ENCODE data around the gene DMRT3.

DMRT3 gene

DNA sequence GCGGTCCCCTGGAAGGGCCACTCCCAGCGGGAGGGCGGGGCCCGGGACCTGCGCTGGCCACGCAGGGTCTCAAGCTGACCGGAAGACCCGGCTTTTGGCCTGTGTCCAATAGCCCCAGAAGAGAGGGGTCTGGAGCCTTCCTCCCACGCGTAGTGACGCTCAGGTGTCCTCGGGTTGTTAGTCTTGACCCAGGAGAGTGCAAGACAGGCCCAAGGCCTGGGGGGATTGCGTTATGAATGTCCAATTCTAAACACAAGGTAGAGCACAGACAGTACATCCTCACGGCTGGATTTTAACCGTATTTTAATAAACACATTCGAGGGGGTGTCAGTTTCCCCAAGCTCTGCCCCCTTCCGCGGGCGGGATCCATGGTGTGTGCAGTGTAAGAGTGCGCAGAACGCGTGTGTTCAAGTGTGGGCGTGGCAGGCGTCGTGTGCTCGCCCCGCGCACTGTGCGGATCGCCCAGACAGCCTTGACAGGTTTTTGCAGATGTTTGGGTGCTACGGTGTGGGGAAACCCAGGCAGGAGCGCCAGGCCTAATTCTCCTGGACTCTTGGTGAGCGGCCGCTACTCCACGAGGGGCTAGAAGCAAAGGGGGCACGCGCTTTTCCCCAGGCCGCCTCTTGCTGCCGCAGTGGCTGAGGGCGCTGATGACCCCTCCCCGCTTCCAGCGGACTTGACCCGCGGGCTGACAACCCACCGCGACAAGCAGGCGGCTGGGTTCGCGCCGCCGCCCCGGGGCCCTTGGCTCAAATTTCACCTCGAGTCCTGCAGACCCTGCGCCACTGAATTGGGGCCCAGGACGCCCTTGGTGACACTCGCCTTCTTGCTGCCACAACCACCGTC lies 6.1 kb upstream of the DMRT3 start:
- H3K4me3 ChIP-seq (ENCODE audit: low read depth, low read length), result no peak overlapping the region

DNA sequence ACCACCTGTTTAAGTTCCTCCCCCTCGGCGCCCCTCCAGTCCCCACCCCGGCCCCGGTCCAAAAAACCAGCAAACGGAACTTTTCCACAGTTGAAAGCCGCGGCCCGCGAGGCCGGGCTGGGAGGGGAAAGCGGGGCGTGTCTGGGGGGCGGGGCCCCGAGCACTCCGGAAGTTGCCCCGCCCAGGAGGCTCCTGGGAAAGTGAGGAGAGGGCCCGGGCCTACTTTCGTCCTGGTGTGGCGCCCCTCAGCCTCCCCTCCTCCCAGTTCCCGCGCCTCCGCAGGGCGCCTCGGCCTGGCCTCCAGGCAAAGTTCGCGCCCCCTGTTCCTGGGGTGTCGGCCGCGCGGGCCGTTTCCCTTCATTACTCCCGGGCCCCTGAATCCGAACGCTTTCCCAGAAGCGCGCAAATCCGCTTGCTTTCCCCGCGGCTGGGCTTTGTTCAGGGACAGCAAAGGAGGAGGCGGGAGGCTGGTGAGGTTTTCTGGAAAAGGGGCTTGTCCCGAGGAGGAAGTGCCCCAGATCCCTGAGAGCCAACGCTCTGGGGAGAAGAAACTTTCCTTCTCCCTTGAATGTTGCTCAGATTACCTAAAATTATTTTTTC lies 4.5 kb upstream of the DMRT3 start:
- peak overlapping the region; percentile 43 for H3K4me3 ChIP-seq (ENCODE audit: low read depth, low read length)

DNA sequence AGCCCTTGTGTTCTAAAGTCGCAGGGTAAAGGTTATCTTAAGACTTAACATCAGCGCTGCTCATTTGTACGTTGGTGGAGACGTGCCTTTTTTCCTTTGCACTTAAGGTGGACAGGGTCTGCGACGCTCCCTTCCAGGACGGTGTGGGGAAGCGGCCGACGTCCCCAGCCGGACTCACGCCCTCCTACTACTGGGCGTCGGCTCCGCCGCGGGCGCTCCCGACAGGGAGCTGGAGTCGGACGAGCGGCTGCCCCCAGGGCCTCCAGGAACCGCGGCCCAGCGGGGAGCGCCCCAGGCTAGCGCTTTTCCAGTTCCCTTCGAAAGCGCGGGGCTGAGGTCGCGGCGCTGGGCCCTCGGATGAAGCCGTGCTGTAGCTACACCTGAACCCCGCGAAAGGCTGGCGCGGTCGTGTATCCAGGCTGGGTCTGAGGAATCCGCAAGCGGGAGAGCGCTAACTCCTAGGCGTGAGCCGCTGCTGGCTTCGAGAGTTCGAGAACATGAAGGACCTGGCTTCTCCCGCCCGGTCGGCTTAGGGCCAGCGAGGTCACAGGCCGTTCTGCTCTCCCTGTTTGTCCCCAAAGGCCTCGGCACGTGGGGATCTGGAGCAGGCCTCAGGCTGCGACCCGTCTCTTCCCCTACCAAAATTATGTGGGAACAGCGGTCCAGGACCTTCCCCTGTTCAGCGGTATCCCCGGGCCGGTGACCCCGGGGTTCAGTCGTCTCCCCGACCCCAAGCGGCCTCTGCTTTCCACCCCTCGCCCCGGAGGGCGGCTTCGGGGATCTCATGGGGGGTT lies 3.8 kb upstream of the DMRT3 start:
- H3K4me3 ChIP-seq (ENCODE audit: low read depth, low read length), result peak overlapping the region; percentile 43

DNA sequence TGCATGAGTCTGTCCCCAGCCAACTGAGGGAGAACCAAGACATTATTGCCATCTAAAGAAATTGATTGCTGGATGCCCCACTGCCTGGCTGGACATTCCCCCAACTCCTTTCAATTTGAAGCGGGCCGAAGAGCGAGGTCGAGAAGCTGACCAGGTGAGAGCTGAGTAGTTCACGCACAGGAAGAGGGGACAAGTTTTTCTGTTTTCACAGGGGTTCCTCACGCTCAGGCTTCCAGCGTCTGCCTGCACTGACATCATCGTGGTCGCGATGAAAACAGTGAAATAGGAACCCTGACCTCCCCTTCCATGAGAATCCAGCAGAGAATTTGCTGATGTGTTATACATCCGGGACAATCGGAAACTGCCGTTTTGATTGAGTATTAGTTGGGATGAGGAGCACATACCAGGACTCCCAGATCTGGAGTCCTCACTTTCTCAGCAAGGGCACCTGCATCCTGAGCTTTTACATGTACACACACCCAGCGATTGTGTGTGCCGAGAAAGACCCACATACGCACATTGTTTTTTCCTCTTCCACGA lies 3.1 kb upstream of the DMRT3 start:
- H3K4me3 ChIP-seq (ENCODE audit: low read depth, low read length), result no peak overlapping the region

DNA sequence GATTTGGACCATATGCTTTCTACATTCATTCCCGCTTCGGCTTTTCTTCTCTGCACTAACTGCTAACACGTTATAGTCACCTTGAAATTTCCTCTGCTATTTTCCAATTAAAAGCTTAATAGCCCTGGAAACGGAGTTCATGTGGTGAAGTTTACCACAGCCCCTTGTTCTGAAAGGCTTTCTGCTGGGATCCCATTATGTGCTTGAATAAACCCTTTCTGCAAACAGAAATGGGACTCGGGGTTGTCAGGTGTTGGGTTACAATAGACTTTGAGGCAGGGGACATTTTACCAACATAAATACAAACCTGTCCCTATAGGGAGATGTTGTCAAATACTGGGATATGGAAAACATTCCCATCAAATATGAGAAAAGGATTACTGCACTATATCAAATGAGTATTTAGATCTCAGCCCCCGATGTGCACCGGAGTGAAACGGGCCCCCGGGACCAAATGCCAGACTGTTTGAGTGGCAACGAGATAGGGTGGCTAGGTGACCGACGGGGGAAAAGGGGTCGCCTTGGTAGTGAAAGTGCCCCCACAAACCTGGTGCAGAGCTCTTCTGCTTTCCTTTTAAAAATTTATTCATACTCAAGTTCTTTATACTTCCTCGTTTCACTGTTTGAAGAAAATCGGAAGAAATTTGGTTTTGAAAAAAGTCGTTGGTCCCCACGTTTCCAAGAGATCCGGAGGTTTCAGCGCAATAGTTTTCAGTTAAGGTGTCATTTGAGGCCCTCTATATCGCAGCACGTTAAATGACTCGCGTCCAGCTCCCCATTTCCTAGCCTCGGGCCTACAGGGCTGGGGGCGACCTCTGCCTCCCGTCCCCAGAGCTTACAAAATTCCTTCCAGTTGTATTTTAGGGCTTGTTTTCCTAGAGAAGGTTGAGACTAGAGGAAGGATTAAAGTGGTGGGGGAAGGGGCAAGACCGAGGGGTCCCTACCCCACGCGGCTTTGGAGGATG lies 2.1 kb upstream of the DMRT3 start:
- no peak overlapping the region for H3K4me3 ChIP-seq (ENCODE audit: low read depth, low read length)

DNA sequence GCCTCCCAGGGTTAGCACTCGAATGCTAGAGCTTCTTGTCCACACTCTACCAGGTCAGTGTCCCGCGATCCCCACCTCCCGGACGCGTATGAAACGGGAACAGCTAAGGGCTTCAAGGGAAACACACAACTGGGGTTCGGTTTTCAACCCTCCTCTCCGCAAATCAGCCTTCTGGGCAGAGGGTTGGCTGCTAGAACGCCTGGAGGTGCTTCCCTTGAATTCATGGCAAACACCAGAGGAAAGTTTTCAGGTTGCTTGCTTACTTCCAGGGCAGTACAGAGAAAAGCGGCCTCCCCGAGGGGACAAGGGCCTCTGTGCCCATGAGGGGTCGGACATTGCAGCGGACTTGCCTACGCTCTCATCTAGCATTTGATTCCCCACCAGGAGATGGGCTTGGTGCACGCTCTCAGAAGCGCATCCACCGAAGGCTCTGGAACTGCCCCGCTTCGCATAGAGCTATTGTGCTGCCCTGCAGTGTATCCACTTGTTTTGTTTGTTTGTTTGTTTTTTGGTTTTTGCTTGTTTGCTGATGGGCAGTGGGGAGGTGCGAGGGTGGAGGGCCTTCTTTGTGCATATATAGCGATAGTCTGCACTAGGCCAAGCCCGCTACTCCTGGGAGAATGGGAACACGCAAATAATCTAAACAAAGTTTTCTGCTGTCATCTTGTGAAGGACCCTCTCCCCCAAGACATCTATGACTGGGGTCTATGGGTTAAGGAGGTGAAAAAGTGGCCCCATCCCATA lies 1.3 kb upstream of the DMRT3 start:
- no peak overlapping the region for H3K4me3 ChIP-seq (ENCODE audit: low read depth, low read length)

DNA sequence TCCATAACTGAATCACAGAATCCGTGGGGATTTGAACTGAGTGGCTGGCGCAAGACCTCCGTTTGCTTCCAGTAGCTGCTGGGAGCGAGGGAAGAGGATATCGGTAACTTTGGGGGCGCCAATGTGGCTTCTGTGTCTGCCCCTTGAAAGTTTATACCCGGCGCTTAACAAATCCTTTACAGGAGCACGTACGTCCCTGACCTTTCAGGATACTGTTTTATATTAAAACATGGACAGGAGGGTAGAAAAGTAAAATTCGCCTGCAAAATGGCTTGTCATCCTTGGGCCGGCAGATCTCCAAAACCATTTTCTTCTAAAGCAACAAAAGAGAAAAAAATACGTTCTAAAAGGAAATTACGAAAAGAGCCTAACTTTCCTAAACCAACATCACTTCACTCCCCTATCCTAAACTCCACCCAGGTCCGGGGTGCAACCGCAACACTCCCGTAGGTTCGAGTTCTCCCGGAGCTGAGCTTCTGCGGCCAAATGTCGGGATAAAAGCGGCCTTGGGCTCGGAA lies 656 bp upstream of the DMRT3 start:
- H3K4me3 ChIP-seq (ENCODE audit: low read depth, low read length), result peak overlapping the region; percentile 21

DNA sequence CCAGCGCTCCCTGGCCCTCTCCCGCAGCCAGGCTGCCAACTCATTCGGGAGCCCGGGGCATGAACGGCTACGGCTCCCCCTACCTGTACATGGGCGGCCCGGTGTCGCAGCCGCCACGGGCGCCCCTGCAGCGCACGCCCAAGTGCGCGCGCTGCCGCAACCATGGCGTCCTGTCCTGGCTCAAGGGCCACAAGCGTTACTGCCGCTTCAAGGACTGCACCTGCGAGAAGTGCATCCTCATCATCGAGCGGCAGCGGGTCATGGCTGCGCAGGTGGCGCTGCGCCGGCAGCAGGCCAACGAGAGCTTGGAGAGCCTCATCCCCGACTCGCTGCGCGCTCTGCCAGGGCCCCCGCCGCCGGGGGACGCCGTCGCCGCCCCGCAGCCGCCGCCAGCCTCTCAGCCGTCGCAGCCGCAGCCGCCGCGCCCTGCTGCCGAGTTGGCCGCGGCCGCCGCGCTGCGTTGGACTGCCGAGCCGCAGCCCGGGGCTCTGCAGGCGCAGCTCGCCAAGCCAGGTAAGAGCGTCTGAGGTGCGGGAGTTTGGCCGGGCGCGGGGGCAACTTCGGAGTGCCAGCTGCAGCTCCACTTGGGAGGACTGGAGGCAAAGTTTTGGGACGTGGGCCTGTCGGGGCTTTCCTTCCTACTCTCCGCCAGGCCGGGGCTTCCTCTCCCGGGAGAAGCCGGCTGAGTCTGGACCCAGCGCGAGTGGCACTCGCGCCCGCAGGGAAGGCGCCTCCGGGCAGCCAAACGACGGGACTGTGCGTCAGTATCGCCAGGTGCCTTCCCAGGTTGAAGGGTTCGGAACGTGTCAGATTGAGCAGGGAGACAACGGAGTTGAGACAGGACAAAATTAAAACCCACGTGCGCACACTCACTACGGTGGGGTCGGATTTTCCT lies 735 bp downstream of the DMRT3 start:
- peak overlapping the region; percentile 33 for H3K4me3 ChIP-seq (ENCODE audit: low read depth, low read length)

DNA sequence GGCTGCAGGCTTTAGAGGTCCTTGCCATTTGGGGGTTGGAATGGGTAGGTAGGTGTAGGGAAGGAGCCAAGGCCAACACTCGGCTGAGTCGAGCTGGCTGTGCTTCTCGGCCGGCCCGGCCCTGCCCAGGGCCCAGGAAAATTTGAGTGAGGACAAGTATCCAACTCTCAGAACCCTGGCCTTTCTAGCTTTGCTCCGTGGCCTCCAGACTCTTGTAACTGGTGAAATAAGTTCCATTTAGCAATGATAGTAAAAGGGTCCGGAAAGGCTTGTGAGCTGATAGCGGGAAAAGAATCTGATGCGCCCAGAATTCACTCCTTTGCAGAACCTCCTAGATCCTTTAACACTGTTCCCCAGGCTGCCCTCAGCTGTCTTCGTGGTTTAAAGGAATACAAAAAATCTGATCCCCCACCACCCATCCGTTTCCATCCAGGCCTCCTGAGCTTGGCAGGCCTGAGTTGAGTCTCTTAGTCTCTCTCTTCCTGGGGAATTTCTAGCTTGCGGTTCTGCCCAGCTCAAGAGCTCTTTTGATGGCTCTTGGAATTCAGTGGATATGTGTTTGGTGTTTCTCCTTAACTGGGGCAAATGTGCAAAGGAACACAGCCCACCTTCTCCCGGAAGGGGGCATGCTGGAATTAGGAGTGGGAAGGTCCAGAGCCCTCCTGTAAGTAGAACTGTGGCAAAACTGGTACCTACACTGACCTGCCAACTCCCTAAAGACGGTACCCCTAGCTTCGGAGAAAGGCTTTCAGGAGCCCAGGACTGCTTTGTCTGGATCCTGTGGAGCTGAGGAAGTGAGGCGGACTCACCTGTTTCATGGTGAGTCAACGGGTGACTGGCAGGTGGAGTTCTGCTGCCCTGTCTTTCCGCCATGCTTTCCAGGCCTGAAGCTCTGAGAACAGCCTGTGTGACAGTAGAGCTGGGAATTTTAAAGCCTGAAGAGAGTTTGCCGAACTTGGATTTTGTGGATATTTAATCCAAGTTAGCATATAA lies 1.7 kb downstream of the DMRT3 start:
- H3K4me3 ChIP-seq (ENCODE audit: low read depth, low read length), result no peak overlapping the region

DNA sequence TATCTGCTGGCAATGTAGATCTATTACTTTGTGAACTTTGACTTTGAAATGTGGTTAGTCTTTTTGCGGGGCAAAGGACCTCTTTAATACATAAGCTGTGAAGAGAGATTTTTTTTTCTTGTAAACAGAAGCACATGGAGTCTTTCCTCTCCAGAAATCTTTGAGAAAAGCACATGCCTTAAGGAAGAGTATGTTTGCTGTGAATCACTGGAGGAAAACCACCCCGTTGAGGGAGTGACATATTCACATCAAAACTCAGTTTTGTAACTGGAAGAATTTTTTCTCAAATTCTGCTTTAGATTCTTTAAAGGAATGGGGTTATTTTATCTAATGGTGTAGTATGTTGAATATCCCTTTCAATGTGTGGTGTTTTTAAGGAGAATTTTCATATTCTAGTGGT lies 3.5 kb downstream of the DMRT3 start:
- H3K4me3 ChIP-seq (ENCODE audit: low read depth, low read length), result no peak overlapping the region

DNA sequence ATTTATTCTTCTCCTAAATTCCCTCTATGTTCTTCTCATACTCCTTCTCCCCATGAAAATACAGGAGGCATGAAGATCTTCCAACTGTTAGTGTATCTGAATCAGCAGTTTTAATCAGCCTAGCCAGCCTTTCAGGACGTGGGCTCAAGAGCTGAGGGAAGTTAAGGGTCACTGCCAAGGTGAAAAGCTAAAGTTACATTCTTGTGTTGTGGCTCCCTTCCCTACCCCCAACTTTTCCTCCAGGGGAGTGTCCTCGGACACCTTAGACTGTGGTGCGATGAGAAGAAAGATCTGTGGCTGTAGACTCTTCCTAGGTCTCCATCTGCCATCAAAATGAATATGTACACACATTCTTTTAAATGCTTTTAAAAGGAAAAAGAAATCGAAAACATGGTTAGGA lies 4.2 kb downstream of the DMRT3 start:
- H3K4me3 ChIP-seq (ENCODE audit: low read depth, low read length), result no peak overlapping the region

DNA sequence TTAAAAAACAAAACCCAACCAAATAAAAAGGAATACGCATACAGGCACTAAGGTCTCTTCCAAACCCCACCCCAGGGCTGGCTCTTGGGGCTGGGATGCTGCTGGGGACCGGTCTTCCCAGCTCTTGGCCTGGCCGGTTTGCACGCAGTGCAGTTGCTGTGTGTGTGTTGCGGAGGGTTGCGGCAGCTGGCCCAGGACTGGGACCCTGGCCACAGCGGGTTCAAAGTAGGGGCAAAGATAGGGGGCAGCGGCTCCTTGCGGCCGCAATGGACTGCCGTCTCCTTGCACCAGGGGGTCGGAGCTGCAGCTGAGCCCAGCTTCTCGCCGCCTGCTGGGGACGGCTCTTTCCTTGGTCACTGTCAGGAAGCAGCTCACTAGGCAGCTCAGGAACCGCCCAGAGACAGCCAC lies 5.0 kb downstream of the DMRT3 start:
- H3K4me3 ChIP-seq (ENCODE audit: low read depth, low read length), result no peak overlapping the region

DNA sequence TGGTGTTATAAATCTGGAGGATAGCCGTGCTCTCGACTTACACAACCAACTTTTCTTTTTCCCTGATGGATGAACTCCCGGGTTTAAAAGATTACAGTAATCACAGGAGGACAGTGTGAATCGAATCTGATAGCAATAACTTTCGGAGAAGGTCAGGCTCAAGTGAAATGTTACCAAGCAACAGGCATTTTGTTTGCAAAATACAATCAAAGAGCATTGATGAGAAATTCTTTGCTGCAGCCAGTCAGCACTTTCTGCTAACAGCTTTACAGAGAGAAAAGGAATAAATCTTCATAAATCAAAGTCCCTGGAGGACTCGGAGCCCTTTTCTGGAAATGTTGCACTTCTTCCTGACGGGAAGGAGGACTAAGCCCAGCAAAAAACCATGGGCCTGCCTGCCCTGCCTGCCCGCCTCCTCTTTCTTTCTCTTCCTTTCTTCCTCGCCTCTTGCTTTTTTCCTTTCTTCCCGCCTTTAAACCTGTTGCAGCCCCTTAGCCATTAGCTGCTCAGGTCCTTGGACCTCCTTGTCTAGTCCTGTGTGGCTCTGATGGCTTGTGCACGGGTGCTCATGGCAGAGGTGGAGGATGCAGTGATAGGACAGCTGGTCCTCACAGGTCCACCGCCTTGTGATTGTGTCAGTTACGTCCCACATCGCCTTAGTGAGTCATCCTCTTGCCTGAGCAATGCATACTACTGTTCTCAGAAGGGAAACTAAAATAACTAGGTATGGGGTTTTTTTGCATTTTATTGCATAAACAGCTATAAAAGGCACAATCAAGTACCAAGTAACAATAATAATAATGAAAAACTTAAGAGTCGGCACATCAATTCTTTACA lies 6.2 kb downstream of the DMRT3 start:
- no peak overlapping the region for H3K4me3 ChIP-seq (ENCODE audit: low read depth, low read length)

DNA sequence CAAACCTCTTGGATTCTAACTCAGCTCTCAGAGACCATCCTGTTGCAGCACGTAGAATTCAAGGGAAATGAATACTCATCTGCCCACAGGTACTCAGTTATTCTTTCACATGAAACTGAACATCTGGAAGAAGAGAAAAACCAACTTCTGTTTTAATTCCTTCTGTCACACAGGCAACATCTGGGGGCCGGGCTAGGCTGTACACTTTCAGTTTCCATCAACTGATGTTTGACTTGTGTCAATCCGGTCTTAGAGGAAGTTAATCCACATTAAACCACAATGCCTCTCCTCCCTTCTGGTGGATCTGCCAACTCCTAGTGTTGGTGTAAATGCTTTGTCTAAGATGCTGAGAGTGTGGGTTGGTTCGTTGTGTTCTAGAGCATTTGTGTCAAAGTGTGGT lies 17.6 kb downstream of the DMRT3 start:
- H3K4me3 ChIP-seq (ENCODE audit: low read depth, low read length), result no peak overlapping the region

DNA sequence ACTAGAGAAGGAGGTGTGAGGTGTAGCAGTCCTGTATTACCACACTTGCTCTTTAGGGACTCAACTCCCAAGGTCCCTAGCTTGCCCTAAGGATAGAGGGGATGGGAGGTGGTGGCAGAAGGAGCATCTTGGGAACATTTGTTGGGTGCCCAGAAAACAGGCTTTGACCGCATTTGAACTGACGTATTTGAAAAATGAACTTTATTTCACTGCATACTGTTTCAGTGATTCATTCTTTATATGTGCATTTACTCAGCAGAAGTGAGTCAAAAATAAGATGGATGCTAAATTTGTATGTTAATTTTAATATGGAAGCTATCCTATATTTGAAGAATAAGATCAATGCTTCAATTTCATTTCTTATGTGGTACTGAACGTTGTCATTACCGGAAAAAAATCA lies 18.7 kb downstream of the DMRT3 start:
- no peak overlapping the region for H3K4me3 ChIP-seq (ENCODE audit: low read depth, low read length)

DNA sequence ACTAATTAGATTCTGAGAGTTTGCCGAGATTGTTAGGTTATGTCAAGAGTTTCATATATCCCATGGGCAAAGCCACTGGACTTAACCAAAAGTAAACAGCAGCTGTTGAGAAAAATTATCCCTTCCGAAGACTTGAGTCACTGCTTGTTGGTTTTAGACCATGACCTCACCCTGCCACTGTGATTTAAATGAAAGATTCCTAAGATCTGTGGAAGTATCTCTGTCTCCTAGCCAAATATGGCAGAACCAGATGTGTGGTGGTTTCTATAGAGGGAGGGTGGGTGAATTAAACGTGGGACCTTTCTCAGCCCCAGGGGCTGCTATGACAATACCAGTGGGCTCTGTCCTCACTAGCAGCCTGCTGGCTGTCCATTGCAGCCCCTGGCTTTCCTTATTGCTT lies 19.3 kb downstream of the DMRT3 start:
- no peak overlapping the region for H3K4me3 ChIP-seq (ENCODE audit: low read depth, low read length)
